ENCODE data around the gene GALNT9.

GALNT9 gene

GRCh38 chr12:132174015-132174838 lies 155.2 kb downstream of the GALNT9 start:
- DNase-seq (ENCODE audit: low read depth), result no peak
- TF ChIP-seq, protein P1, sequence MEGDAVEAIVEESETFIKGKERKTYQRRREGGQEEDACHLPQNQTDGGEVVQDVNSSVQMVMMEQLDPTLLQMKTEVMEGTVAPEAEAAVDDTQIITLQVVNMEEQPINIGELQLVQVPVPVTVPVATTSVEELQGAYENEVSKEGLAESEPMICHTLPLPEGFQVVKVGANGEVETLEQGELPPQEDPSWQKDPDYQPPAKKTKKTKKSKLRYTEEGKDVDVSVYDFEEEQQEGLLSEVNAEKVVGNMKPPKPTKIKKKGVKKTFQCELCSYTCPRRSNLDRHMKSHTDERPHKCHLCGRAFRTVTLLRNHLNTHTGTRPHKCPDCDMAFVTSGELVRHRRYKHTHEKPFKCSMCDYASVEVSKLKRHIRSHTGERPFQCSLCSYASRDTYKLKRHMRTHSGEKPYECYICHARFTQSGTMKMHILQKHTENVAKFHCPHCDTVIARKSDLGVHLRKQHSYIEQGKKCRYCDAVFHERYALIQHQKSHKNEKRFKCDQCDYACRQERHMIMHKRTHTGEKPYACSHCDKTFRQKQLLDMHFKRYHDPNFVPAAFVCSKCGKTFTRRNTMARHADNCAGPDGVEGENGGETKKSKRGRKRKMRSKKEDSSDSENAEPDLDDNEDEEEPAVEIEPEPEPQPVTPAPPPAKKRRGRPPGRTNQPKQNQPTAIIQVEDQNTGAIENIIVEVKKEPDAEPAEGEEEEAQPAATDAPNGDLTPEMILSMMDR (conservative IDR thresholded peaks at IDR 0.05; ENCODE audit: control insufficient read depth, insufficient read depth, low read depth, low read length), result no peak
- H3K4me3 ChIP-seq (ENCODE audit: control insufficient read depth, low read depth, low read length), result no peak overlapping the region

DNA sequence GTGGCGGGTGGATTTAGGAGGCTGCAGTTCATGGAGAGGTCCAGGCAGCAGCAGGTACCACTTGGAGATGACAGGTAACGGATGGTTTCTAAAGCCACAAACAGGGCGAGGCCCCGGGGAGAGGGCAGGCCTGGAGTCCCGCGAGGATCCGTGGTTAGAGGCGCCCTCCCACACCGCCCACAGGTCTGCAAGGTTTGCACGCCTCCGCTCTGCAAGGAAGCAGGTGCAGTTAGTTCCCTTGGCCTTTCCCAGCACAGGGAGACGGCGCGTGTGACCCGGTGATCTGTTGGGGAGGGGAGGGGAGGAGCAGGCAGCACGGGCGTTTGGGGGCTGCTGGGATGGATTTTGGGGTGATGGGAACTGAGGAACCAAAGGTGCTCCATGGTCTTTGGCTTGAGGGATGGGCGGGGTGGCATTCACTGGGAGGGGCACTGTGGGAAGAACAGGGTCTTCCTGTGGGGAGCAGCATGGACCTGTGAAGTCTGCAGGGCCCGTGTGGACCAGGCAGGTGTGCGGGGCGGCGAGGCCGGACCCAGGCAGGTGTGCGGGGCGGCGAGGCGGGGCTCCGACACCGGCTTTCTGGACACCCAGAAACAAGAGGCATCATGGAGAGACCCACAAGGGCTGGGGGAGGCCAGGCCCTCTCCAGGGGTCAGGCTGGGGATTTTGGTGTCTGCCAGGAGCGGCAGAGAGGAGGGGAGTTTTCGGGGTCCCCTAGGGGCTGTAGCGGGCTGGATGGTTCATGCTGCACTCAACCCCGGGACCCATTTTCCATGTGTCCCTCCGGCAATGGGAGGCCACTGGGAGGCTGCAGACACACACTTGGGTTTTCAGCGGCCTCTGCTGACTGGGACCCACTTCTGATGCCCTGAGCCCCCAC lies 156.0 kb downstream of the GALNT9 start:
- no peak overlapping the region for H3K4me3 ChIP-seq (ENCODE audit: control insufficient read depth, low read depth, low read length)
- no peak for DNase-seq (ENCODE audit: low read depth)
- TF ChIP-seq, protein P1 (conservative IDR thresholded peaks at IDR 0.05; ENCODE audit: control insufficient read depth, insufficient read depth, low read depth, low read length), result no peak

DNA sequence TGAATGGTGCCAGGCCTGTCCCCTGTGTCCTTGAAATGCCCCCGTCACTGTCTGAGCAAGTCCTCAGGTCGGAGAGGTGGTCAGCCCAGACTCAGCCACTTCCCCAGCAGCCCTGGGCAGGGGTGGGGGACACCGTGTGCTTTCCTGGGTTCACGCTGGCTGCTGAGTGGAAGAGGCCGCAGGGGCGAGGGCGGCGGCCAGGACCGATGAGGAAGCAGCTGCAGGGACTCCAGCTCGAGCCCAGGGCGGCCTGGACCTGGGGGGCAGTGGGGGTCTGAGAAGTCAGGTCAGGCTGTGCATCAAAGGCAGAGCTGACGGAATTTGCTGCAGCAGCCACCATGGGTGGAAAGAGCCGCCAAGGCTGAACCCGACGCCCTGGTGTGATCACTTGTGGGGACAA lies 156.8 kb downstream of the GALNT9 start:
- H3K4me3 ChIP-seq (ENCODE audit: control insufficient read depth, low read depth, low read length), result no peak overlapping the region
- DNase-seq (ENCODE audit: low read depth), result no peak
- TF ChIP-seq, protein P1 (conservative IDR thresholded peaks at IDR 0.05; ENCODE audit: control insufficient read depth, insufficient read depth, low read depth, low read length), result no peak

- no peak for DNase-seq (ENCODE audit: low read depth)
- TF ChIP-seq, protein P1 (conservative IDR thresholded peaks at IDR 0.05; ENCODE audit: control insufficient read depth, insufficient read depth, low read depth, low read length), result no peak
- H3K4me3 ChIP-seq (ENCODE audit: control insufficient read depth, low read depth, low read length), result no peak overlapping the region
Observed at GRCh38 chr12:132171968-132172521, 157.3 kb downstream of the GALNT9 start.

DNA sequence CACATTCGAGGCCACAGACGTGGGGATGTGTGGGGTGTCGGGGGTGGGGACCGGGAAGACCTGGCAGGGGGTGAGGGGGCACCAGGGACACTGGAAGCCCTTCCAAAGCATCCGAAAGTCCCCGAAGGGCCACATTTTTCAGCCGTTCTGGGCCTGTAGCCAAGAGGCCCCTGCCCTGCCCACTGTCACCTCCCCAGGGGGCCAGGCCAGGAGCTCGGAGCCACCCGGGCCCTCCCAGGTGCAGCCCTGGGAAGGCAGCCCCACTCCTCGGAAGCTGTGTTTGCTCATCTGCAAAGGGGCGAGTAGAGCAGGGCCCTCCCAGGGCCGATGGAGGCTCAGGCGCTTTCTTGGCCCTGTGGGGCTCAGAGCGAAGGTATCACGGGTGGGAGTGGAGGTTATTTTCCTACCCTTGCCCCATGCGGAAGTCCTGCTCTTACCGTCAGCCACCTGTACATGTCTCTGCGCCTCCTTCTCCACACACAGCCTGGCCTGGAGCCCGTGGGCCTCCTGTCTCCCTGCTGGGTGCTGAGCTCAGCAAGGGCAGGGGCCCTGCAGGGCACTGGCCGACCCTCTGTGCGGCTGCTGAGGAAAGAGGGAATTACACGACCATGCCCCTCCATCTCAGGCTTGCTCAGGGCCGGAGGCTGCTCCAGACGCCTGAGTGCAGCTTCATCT lies 158.0 kb downstream of the GALNT9 start:
- TF ChIP-seq, protein P1 (conservative IDR thresholded peaks at IDR 0.05; ENCODE audit: control insufficient read depth, insufficient read depth, low read depth, low read length), result no peak
- no peak for DNase-seq (ENCODE audit: low read depth)
- no peak overlapping the region for H3K4me3 ChIP-seq (ENCODE audit: control insufficient read depth, low read depth, low read length)

DNA sequence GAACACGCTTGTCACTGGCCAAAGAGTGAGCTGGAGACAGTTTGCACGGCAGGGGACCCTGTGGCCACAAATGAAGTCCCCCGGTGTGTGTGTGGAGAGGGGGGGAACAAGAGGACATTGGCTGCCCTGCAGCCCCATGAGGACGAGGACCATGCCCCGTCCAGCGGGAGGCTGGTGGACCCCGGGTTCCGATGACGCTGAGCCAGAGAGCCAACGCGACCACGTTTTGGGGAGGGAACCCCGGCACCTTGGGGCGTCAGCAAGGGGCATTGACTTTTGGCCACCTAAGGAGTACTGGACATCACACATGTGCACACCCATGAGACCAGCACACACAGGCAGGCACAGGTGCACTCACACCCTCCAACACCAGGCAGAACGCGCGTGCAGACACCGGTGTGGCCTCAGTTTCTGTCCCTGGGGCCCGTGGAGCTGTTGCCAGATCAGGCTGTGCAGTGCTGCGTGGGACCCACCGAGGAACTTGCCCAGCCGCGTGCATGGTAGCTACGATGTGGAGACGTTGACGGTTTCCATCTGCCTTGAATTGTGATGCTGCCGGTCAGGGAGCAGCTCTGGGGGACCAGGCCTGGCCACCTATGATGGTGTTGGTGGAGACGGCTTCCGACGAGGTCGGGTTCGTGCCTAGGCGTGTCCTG lies 158.6 kb downstream of the GALNT9 start:
- DNase-seq (ENCODE audit: low read depth), result no peak
- no peak overlapping the region for H3K4me3 ChIP-seq (ENCODE audit: control insufficient read depth, low read depth, low read length)
- TF ChIP-seq, protein P1 (conservative IDR thresholded peaks at IDR 0.05; ENCODE audit: control insufficient read depth, insufficient read depth, low read depth, low read length), result no peak

Measured in fibroblast of mammary gland (primary cell).